HepG2 (cell line): ENCODE measurements around the gene IL1RAPL1. TPM values are rescaled to one million over a fixed set of nuclear protein-coding genes. Genes with fewer than 3 reads are reported as not detected.

Source experiments
- ATAC-seq: fragments of 200-7000 bp; cut with Tn5 transposase; 3 replicates; pipeline ENCODE4 v1.9.1; 2020; ENCODE audit warnings: mild to moderate bottlenecking, moderate library complexity
- BruUV-seq: library from RNA; stranded (reverse); fragments of 400-500 nt; replicated peaks from 2 replicates; lab custom pipeline; 2021; lab: Mats Ljungman, UMichigan
- CTCF ChIA-PET: fragments of 300-600 bp; formaldehyde crosslinking; extraction: SDS; loops from one replicate; lab custom pipeline; 2021; ENCODE audit warnings: low total read pairs, inconsistent platforms, low intra/inter-chr PET ratio; lab: Yijun Ruan, JAX
- POLR2A ChIA-PET: fragments of 350-600 bp; sonication (Branson Sonifier 250); formaldehyde crosslinking; loops from one replicate; lab custom pipeline; 2020; ENCODE audit warnings: antibody characterized with exemption, inconsistent platforms; lab: Yijun Ruan, JAX
- DNase-seq: peaks from one replicate; pipeline ENCODE4 v3.0.0-alpha.2; 2015; ENCODE audit warnings: low spot score
- FAIRE-seq: peaks from 3 replicates; lab custom pipeline; 2011; peaks lifted over from hg19 to GRCh38; lab: Jason Lieb, UNC
- H2AFZ ChIP-seq: one replicate; pipeline ENCODE4 v1.6.1; 2011; ENCODE audit warnings: low read length, inconsistent platforms
- H3K27ac ChIP-seq: fragments of 300-600 bp; 3 replicates; pipeline ENCODE4 v1.8.0; 2011; ENCODE audit warnings: mixed run types, mild to moderate bottlenecking, mixed read lengths, low read length, inconsistent platforms; ENCODE audit not compliant: insufficient read depth; ENCODE audit errors: extremely low read length
- H3K27me3 ChIP-seq, 2 experiments: fragments of 200-600 bp in 1 of 2; 2 replicates in 1 of 2; 3 replicates in 1 of 2; pipeline versions ENCODE4 v1.6.0 to v1.8.0; 2011; ENCODE audit warnings: low read length in 2 of 2, mild to moderate bottlenecking in 2 of 2, moderate library complexity in 2 of 2, inconsistent platforms in 1 of 2; ENCODE audit not compliant: insufficient read depth in 2 of 2, control insufficient read depth in 1 of 2
- H3K36me3 ChIP-seq, 2 experiments: fragments of 200-600 bp in 1 of 2; replicated peaks in 1 of 2; 2 replicates in 1 of 2; 3 replicates in 1 of 2; pipeline versions ENCODE4 v1.5.1 to v1.8.0; 2011; ENCODE audit warnings: low read length in 2 of 2, inconsistent platforms in 1 of 2; ENCODE audit not compliant: insufficient read depth in 2 of 2, control insufficient read depth in 1 of 2
- H3K4me1 ChIP-seq: 2 replicates; pipeline ENCODE4 v1.5.1; 2012; ENCODE audit warnings: low read length, inconsistent platforms; ENCODE audit not compliant: insufficient read depth
- H3K4me2 ChIP-seq: 2 replicates; pipeline ENCODE4 v1.6.0; 2011; ENCODE audit warnings: low read depth, low read length, inconsistent platforms
- H3K4me3 ChIP-seq, 3 experiments: fragments of 200-600 bp in 1 of 3; sonication (generic), shearing (Covaris generic) in 1 of 3; replicated peaks in 1 of 3; 2 replicates each; pipeline ENCODE4 v1.5.1; 2011 to 2016; ENCODE audit warnings: low read length in 3 of 3, inconsistent platforms in 2 of 3, low read depth in 2 of 3, mild to moderate bottlenecking in 2 of 3, control low read depth in 1 of 3, mixed read lengths in 1 of 3; ENCODE audit not compliant: insufficient read depth in 1 of 3
- H3K79me2 ChIP-seq: one replicate; pipeline ENCODE4 v1.6.1; 2011; ENCODE audit warnings: low read length, inconsistent platforms; ENCODE audit not compliant: insufficient read depth
- H3K9ac ChIP-seq: 2 replicates; pipeline ENCODE4 v1.6.0; 2011; ENCODE audit warnings: mild to moderate bottlenecking, low read depth, low read length, inconsistent platforms; ENCODE audit not compliant: insufficient read depth
- H3K9me3 ChIP-seq: 2 replicates; pipeline ENCODE4 v1.5.1; 2012; ENCODE audit warnings: mild to moderate bottlenecking, low read length
- H4K20me1 ChIP-seq: 2 replicates; pipeline ENCODE4 v1.6.0; 2011; ENCODE audit warnings: inconsistent platforms, mild to moderate bottlenecking, low read length, moderate library complexity; ENCODE audit not compliant: insufficient read depth
- PITX1 ChIP-seq: sonication (generic); formaldehyde crosslinking; IDR thresholded peaks from 2 replicates; pipeline ENCODE4 v1.5.1; 2020; ENCODE audit warnings: mild to moderate bottlenecking, missing genetic modification reagents
- ZMAT3 ChIP-seq: sonication (generic); formaldehyde crosslinking; conservative IDR thresholded peaks from 2 replicates; pipeline ENCODE4 v1.7.0; 2021; ENCODE audit warnings: missing genetic modification reagents
- ZNF530 ChIP-seq: sonication (generic); formaldehyde crosslinking; IDR thresholded peaks from 2 replicates; pipeline ENCODE4 v1.5.0; 2020; ENCODE audit warnings: low read depth, mild to moderate bottlenecking, missing genetic modification reagents
- ZNF570 ChIP-seq: sonication (generic); formaldehyde crosslinking; IDR thresholded peaks from 2 replicates; pipeline ENCODE4 v1.4.0; 2020; ENCODE audit warnings: mild to moderate bottlenecking, missing genetic modification reagents, borderline replicate concordance
- WGBS: methylation state at CpG from one replicate; pipeline ENCODE4 v1.1.6; 2017; ENCODE audit warnings: low lambda C conversion rate; 5-methylcytosine and 5-hydroxymethylcytosine counted together
- in situ Hi-C: cut with HindIII; loops from 2 replicates; pipeline ENCODE4 v1.10.0; 2017; ENCODE audit warnings: low pct_unique_long_range_greater_than_20kb; ENCODE audit not compliant: extremely low pct_ligation_motif_present
- intact Hi-C: fragments of 100-400 bp; cut with micrococcal nuclease; formaldehyde crosslinking; loops from one replicate; pipeline ENCODE4 v1.10.0; 2022; ENCODE audit not compliant: unreplicated experiment
- polyA plus RNA-seq, 8 experiments: library from polyadenylated mRNA; depleted of rRNA in 3 of 8; stranded (reverse) in 7 of 8; unstranded in 1 of 8; fragments of >200 nt; fragmentation: Illumina TruSeq in 4 of 8; extraction: Trizol in 4 of 8; gene quantifications; 2 replicates each; pipeline versions ENCODE4 v1.2.1 to v1.2.3, GENCODE V29; 2011 to 2016; ENCODE audit warnings: low read depth in 4 of 8, missing spikeins in 1 of 8, mixed read lengths in 1 of 8; ENCODE audit not compliant: insufficient read depth in 1 of 8
- total RNA-seq, 5 experiments: library from RNA; depleted of rRNA; stranded (reverse); fragments of >200 nt; fragmentation: Illumina TruSeq; extraction: Trizol; gene quantifications; 2 replicates each; pipeline ENCODE4 v1.2.3, GENCODE V29; 2016; ENCODE audit warnings: low read depth in 1 of 5
- TF ChIP-seq, protein P1 (sequence below): sonication (generic); formaldehyde crosslinking; IDR thresholded peaks from 2 replicates; pipeline ENCODE4 v1.4.0; 2020; ENCODE audit warnings: mild to moderate bottlenecking, missing genetic modification reagents
- TF ChIP-seq, protein P2 (sequence below): sonication (generic); formaldehyde crosslinking; IDR thresholded peaks from 2 replicates; pipeline ENCODE4 v1.5.1; 2020; ENCODE audit warnings: mild to moderate bottlenecking, missing genetic modification reagents, borderline replicate concordance
- TF ChIP-seq, protein P3 (sequence below): IDR thresholded peaks from 2 replicates; pipeline ENCODE4 v1.6.1; 2016; ENCODE audit warnings: low read depth

IL1RAPL1 gene
- total and polyA plus RNA-seq, 2 of the 13 experiments (the other 11 are each of a cell fraction or from before 2014, with no cell fraction given): 0.04 TPM; not detected in 1

DNA sequence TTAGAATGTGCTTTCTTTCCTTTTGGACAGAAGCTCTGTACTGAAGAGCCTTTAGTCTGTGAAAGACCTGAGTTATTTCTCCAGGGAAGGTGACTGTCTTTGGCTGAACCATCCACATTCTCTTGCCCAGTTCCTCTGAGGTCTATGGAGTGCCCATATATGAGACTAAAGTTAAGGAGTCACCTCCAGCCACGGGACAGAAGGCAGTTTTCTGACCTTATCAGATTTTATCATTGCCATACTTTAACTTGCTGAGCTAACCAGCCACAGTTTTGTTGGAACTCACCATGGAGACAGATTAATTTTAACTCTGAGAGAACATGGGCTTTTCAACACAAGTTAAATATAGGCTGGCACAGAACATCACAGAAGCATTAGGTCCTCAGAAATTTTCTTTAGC is 26.3 kb downstream of the IL1RAPL1 start (continued):
- TF ChIP-seq, protein P1, sequence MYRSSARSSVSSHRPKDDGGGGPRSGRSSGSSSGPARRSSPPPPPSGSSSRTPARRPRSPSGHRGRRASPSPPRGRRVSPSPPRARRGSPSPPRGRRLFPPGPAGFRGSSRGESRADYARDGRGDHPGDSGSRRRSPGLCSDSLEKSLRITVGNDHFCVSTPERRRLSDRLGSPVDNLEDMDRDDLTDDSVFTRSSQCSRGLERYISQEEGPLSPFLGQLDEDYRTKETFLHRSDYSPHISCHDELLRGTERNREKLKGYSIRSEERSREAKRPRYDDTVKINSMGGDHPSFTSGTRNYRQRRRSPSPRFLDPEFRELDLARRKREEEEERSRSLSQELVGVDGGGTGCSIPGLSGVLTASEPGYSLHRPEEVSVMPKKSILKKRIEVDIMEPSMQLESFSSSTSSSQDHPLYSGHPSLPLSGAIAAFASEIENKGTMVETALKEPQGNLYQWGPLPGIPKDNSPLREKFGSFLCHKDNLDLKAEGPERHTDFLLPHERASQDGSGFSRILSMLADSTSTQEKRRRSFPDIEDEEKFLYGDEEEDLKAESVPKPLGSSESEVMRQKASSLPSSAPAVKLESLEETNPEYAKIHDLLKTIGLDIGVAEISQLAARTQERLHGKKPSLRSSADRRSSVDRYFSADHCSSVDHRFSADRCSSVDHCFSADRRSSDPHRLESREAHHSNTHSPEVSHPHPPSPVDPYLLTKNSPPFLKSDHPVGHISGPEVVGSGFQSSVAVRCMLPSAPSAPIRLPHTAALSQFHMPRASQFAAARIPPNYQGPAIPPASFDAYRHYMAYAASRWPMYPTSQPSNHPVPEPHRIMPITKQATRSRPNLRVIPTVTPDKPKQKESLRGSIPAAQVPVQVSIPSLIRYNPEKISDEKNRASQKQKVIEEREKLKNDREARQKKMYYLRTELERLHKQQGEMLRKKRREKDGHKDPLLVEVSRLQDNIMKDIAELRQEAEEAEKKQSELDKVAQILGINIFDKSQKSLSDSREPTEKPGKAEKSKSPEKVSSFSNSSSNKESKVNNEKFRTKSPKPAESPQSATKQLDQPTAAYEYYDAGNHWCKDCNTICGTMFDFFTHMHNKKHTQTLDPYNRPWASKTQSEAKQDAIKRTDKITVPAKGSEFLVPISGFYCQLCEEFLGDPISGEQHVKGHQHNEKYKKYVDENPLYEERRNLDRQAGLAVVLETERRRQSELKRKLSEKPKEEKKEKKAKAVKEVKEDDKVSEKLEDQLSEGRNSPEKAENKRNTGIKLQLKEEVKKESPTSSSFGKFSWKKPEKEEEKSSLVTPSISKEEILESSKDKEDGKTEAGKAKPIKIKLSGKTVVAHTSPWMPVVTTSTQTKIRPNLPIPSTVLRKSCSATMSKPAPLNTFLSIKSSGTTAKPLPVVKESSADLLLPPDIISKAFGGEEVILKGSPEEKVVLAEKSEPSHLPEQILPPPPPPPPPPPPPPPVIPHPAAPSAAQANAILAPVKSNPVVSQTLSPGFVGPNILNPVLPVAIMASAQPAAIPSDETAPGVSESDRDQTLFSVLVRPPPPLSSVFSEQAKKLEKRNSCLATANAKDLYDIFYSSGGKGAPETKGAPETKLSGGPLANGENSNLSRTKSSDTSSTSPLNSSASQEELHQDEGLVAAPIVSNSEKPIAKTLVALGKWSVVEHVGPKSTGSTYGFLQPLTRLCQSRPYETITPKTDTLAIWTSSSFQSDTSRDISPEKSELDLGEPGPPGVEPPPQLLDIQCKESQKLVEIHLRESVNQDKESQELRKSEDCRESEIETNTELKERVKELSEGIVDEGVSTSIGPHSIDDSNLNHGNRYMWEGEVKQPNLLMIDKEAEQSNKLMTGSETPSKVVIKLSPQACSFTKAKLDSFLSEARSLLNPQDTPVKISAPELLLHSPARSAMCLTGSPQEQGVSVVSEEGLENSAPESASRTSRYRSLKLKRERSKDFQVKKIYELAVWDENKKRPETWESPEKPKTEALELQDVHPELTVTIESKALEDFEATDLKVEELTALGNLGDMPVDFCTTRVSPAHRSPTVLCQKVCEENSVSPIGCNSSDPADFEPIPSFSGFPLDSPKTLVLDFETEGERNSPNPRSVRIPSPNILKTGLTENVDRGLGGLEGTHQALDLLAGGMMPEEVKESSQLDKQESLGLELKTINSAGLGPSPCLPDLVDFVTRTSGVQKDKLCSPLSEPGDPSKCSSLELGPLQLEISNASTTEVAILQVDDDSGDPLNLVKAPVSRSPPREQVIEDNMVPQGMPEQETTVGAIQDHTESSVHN (CRISPR knock-in tag): no peak

DNA sequence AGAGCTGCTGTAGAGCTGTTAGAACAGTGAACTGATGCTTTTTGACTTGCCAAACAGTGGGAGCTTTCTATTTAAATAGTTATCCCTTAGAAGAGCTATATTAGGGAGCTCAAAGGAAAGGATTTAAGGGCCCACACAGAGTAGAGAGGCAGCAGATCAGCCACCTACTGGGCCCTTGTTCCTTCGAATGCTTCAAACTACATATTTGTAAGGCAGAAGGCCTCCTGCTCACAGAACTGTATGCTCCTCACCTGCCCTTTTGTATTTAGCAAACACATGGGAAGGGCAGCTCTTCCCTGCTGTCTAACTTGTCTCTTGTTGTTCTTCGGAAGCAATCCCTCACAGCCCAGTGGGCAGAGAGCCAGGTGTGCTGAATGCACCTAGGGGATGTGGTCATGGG is 38.0 kb downstream of the IL1RAPL1 start:
- intact Hi-C loops: no loop called here
- TF ChIP-seq ZMAT3 (CRISPR knock-in tag) (no peak), ZNF530 (CRISPR knock-in tag) (no peak), PITX1 (no peak), ZNF570 (CRISPR knock-in tag) (no peak)
- TF ChIP-seq, protein P2, sequence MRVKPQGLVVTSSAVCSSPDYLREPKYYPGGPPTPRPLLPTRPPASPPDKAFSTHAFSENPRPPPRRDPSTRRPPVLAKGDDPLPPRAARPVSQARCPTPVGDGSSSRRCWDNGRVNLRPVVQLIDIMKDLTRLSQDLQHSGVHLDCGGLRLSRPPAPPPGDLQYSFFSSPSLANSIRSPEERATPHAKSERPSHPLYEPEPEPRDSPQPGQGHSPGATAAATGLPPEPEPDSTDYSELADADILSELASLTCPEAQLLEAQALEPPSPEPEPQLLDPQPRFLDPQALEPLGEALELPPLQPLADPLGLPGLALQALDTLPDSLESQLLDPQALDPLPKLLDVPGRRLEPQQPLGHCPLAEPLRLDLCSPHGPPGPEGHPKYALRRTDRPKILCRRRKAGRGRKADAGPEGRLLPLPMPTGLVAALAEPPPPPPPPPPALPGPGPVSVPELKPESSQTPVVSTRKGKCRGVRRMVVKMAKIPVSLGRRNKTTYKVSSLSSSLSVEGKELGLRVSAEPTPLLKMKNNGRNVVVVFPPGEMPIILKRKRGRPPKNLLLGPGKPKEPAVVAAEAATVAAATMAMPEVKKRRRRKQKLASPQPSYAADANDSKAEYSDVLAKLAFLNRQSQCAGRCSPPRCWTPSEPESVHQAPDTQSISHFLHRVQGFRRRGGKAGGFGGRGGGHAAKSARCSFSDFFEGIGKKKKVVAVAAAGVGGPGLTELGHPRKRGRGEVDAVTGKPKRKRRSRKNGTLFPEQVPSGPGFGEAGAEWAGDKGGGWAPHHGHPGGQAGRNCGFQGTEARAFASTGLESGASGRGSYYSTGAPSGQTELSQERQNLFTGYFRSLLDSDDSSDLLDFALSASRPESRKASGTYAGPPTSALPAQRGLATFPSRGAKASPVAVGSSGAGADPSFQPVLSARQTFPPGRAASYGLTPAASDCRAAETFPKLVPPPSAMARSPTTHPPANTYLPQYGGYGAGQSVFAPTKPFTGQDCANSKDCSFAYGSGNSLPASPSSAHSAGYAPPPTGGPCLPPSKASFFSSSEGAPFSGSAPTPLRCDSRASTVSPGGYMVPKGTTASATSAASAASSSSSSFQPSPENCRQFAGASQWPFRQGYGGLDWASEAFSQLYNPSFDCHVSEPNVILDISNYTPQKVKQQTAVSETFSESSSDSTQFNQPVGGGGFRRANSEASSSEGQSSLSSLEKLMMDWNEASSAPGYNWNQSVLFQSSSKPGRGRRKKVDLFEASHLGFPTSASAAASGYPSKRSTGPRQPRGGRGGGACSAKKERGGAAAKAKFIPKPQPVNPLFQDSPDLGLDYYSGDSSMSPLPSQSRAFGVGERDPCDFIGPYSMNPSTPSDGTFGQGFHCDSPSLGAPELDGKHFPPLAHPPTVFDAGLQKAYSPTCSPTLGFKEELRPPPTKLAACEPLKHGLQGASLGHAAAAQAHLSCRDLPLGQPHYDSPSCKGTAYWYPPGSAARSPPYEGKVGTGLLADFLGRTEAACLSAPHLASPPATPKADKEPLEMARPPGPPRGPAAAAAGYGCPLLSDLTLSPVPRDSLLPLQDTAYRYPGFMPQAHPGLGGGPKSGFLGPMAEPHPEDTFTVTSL: no peak
- TF ChIP-seq, protein P3, sequence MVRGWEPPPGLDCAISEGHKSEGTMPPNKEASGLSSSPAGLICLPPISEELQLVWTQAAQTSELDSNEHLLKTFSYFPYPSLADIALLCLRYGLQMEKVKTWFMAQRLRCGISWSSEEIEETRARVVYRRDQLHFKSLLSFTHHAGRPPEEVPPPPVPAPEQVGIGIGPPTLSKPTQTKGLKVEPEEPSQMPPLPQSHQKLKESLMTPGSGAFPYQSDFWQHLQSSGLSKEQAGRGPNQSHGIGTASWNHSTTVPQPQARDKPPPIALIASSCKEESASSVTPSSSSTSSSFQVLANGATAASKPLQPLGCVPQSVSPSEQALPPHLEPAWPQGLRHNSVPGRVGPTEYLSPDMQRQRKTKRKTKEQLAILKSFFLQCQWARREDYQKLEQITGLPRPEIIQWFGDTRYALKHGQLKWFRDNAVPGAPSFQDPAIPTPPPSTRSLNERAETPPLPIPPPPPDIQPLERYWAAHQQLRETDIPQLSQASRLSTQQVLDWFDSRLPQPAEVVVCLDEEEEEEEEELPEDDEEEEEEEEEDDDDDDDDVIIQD (CRISPR knock-in tag): no peak

More for the DNA sequence above, 38.0 kb downstream of the IL1RAPL1 start:
- ATAC-seq (no peak), FAIRE-seq (no peak), DNase-seq (no peak)
- Histone ChIP-seq H2AFZ (no peak overlapping the region), H3K9ac (no peak overlapping the region), H3K4me1 (no peaks in the 10 kb centered on the region), H3K27me3 (no peaks in the 10 kb centered on the region), H3K27ac (no peak overlapping the region), H3K4me2 (no peak overlapping the region), H4K20me1 (no peaks in the 10 kb centered on the region), H3K9me3 (no peaks in the 10 kb centered on the region), H3K4me3 (no peak overlapping the region), H3K79me2 (no peaks in the 10 kb centered on the region), H3K36me3 (no peaks in the 10 kb centered on the region)
- 0% methylated on average over 2 of the region's 2 CpGs for WGBS
- ChIA-PET POLR2A (no interaction called here), CTCF (no interaction called here)
- BruUV-seq: no TSS peak
- in situ Hi-C loops: no loop called here
